Transverse colon (tissue), 4 donors: ENCODE data around the gene PSMD12. TPM values are rescaled to one million over a fixed set of nuclear protein-coding genes. Genes with fewer than 3 reads are reported as not detected.
"Not testable (repeated sequence)": the region's sequence is repeated elsewhere in the genome, so short reads cannot be mapped to it uniquely, and the experiment has no call there.

Source experiments
- DNase-seq: peaks from one replicate; pipeline ENCODE4 v3.0.0-alpha.2; 2019
- H3K27ac ChIP-seq, 4 donors: fragments of 200-600 bp; sonication (generic); 2 replicates each; pipeline ENCODE4 v1.5.1; 2016 to 2018; ENCODE audit warnings: inconsistent platforms in 4 of 4
- H3K27me3 ChIP-seq: fragments of 200-600 bp; sonication (generic); 2 replicates; pipeline ENCODE4 v1.5.1; 2017; ENCODE audit warnings: inconsistent platforms
- H3K36me3 ChIP-seq, 4 donors: fragments of 200-600 bp; sonication (generic); 2 replicates each; pipeline ENCODE4 v1.5.1; 2017 to 2019; ENCODE audit warnings: inconsistent platforms in 4 of 4
- H3K4me1 ChIP-seq, 4 donors: fragments of 200-600 bp; sonication (generic); 2 replicates each; pipeline ENCODE4 v1.5.1; 2017 to 2020; ENCODE audit warnings: inconsistent platforms in 4 of 4
- H3K4me3 ChIP-seq, 4 donors: fragments of 200-600 bp; sonication (generic); 1 replicate in 1 of 4; 2 replicates in 3 of 4; pipeline versions ENCODE4 v1.5.1 to v1.6.1; 2017 to 2019; ENCODE audit warnings: inconsistent platforms in 4 of 4
- H3K9me3 ChIP-seq, 2 donors: fragments of 200-600 bp; sonication (generic); 2 replicates each; pipeline ENCODE4 v1.5.1; 2017 to 2019; ENCODE audit warnings: inconsistent platforms in 2 of 2
- EP300 ChIP-seq: sonication (generic); formaldehyde crosslinking; IDR thresholded peaks from one replicate; pipeline ENCODE4 v1.6.1; 2017; ENCODE audit warnings: antibody characterized with exemption, low read depth
- POLR2A ChIP-seq: fragments of 450-650 bp; IDR thresholded peaks from one replicate; pipeline ENCODE4 v1.6.1; 2016; ENCODE audit warnings: antibody characterized with exemption, mild to moderate bottlenecking, moderate library complexity
- POLR2AphosphoS5 ChIP-seq, 3 donors: sonication (generic); formaldehyde crosslinking; IDR thresholded peaks; one replicate each; pipeline ENCODE4 v1.6.1; 2016; ENCODE audit warnings: antibody characterized with exemption in 3 of 3
- WGBS, 2 donors: methylation state at CpG; one replicate each; pipeline ENCODE4 v1.1.5; 2018; ENCODE audit warnings: low coverage in 1 of 2; 5-methylcytosine and 5-hydroxymethylcytosine counted together
- in situ Hi-C, 4 donors: fragments of 200-750 bp; cut with MboI; loops; one replicate each; pipeline versions ENCODE4 v1.15.0 to v1.15.1; 2017; ENCODE audit warnings: low sequenced_read_pairs in 3 of 4, low pct_ligation_motif_present in 1 of 4, low pct_unique_long_range_greater_than_20kb in 1 of 4
- intact Hi-C: fragments of 100-400 bp; cut with DNase I; formaldehyde crosslinking; loops from one replicate; pipeline ENCODE4 v1.15.1; 2023; ENCODE audit warnings: low total_unique reads
- total RNA-seq, 4 donors: library from RNA; depleted of rRNA; stranded (reverse); fragments of >200 nt; gene quantifications; one replicate each; pipeline ENCODE4 v1.1.0, GENCODE V29; 2016
- TF ChIP-seq, protein P1 (sequence below), 5 experiments: fragments of 200-600 bp in 3 of 5; fragments of 450-650 bp in 2 of 5; sonication (generic) in 3 of 5; IDR thresholded peaks; 1 replicate in 2 of 5; 2 replicates in 3 of 5; pipeline ENCODE4 v1.5.1; 2016 to 2017; ENCODE audit warnings: antibody characterized with exemption in 5 of 5, inconsistent platforms in 3 of 5, mild to moderate bottlenecking in 2 of 5, moderate library complexity in 1 of 5

Gene PSMD12
- total RNA-seq, 4 donors from 2014 or later = 7.2 to 25.2 (median 12.5) TPM

GRCh38 chr17:67413388-67413787 lies 47.0 kb upstream of the PSMD12 start:
- intact Hi-C loops = no loop called here
- no peaks in the 10 kb centered on the region for H3K27me3 ChIP-seq
- no peaks in the 10 kb centered on the region for H3K36me3 ChIP-seq
- no peak for DNase-seq
- no peak overlapping the region for H3K27ac ChIP-seq
- H3K4me3 ChIP-seq = no peak overlapping the region
- WGBS, 2 donors = 94% methylated on average over 5 of the region's 5 CpGs; no CpG with 5 or more reads in 1 of the 2 donors
- no peak for TF ChIP-seq POLR2AphosphoS5 (IDR thresholded peaks at IDR 0.05)
- no peak for TF ChIP-seq EP300
- TF ChIP-seq, protein P1, sequence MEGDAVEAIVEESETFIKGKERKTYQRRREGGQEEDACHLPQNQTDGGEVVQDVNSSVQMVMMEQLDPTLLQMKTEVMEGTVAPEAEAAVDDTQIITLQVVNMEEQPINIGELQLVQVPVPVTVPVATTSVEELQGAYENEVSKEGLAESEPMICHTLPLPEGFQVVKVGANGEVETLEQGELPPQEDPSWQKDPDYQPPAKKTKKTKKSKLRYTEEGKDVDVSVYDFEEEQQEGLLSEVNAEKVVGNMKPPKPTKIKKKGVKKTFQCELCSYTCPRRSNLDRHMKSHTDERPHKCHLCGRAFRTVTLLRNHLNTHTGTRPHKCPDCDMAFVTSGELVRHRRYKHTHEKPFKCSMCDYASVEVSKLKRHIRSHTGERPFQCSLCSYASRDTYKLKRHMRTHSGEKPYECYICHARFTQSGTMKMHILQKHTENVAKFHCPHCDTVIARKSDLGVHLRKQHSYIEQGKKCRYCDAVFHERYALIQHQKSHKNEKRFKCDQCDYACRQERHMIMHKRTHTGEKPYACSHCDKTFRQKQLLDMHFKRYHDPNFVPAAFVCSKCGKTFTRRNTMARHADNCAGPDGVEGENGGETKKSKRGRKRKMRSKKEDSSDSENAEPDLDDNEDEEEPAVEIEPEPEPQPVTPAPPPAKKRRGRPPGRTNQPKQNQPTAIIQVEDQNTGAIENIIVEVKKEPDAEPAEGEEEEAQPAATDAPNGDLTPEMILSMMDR (IDR thresholded peaks at IDR 0.05) = no peak
- TF ChIP-seq POLR2A = no peak
- peaks cover 0 to 15% (median 0%) of the 10 kb centered on the region in 4 donors for H3K4me1 ChIP-seq
- in situ Hi-C loops = no loop called here
- H3K9me3 ChIP-seq = no peaks in the 10 kb centered on the region

DNA sequence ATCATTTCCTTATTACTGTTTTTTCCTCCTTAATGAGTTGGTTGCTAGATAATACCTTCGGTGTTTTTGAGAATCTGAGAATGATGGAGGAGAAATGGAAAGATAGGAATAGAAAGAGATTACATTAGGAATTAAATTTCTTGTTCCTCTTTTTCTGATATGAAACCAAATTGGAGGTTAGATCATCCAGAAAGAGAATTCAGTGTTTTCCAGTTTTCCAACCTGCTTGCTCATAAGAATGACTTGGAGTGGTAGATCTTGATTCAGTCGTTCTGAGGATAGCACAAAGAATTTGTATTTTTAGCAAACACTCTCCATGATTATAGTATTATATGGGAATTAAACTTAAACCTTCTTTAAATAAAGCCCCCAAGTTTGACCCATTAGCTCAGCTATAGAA lies 46.6 kb upstream of the PSMD12 start:
- intact Hi-C loops = no loop called here
- H3K9me3 ChIP-seq = no peaks in the 10 kb centered on the region
- H3K4me1 ChIP-seq = peaks cover 0 to 15% (median 0%) of the 10 kb centered on the region in 4 donors
- H3K36me3 ChIP-seq = no peaks in the 10 kb centered on the region
- no peak for DNase-seq
- H3K27ac ChIP-seq = no peak overlapping the region
- 52 to 62% methylated on average over 2 of the region's 2 CpGs for WGBS, 2 donors
- TF ChIP-seq POLR2AphosphoS5 (IDR thresholded peaks at IDR 0.05) = no peak
- TF ChIP-seq POLR2A = no peak
- TF ChIP-seq, protein P1 (IDR thresholded peaks at IDR 0.05) = no peak
- no peak for TF ChIP-seq EP300
- no peak overlapping the region for H3K4me3 ChIP-seq
- H3K27me3 ChIP-seq = no peaks in the 10 kb centered on the region
- in situ Hi-C loops = no loop called here

DNA sequence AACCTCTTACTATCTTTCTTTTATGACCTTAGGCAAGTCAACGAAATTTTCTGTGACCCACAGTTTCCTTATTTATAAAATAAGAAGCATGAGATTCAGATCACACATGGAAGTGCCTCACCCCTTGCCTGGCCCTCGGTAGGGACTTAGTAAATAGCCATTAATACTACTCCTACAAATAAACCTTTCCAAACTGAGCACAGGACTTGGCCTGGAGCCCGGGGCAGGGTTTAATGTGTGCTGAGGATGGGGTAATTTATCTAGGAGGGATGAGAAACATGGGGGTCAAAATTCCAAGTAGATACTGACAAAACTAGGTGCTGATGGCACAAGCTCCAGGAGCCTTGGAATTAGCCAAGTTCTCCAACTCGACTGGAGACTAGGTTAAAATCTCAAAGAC lies 45.7 kb upstream of the PSMD12 start:
- TF ChIP-seq POLR2AphosphoS5 (IDR thresholded peaks at IDR 0.05) (no peak), EP300 (no peak), POLR2A (no peak)
- TF ChIP-seq, protein P1 (IDR thresholded peaks at IDR 0.05) = no peak
- no peak overlapping the region for H3K4me3 ChIP-seq
- no peak overlapping the region for H3K27ac ChIP-seq
- H3K9me3 ChIP-seq = no peaks in the 10 kb centered on the region
- no peak for DNase-seq
- H3K4me1 ChIP-seq = peaks cover 0 to 15% (median 0%) of the 10 kb centered on the region in 4 donors
- no peaks in the 10 kb centered on the region for H3K36me3 ChIP-seq
- intact Hi-C loops = no loop called here
- in situ Hi-C loops = no loop called here
- H3K27me3 ChIP-seq = no peaks in the 10 kb centered on the region
- WGBS, 2 donors = 47 to 48% methylated on average over 4 of the region's 4 CpGs

DNA sequence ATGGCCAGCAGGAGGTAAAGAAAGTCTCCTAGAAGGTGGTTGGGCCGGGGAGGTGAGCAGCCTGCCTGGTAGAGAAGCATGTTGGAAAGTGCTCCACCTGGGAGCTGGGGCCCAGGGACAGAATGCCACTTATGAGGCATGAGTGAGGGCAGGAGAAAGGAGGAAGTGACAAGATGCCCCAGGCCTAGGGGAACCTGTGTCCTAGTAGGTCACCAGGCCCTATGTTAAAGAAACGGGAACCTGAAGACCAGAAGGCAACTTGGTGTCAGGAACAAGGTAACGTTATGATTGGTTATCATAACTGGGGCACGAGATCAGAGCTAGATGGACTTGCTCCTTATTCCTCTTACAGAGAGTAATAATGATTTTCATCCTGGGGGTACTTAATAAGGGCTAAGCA lies 45.0 kb upstream of the PSMD12 start:
- DNase-seq = no peak
- no peak overlapping the region for H3K27ac ChIP-seq
- in situ Hi-C loops = no loop called here
- peaks cover 0 to 15% (median 0%) of the 10 kb centered on the region in 4 donors for H3K4me1 ChIP-seq
- no peak overlapping the region for H3K4me3 ChIP-seq
- WGBS, 2 donors = 81 to 91% methylated on average over 4 of the region's 4 CpGs
- no peak for TF ChIP-seq EP300
- TF ChIP-seq POLR2A = no peak
- TF ChIP-seq, protein P1 (IDR thresholded peaks at IDR 0.05) = no peak
- TF ChIP-seq POLR2AphosphoS5 (IDR thresholded peaks at IDR 0.05) = no peak
- intact Hi-C loops = no loop called here
- H3K36me3 ChIP-seq = no peaks in the 10 kb centered on the region
- H3K9me3 ChIP-seq = no peaks in the 10 kb centered on the region
- H3K27me3 ChIP-seq = no peaks in the 10 kb centered on the region

- WGBS, 2 donors = 75% methylated on average over 3 of the region's 3 CpGs; no CpG with 5 or more reads in 1 of the 2 donors
- H3K4me3 ChIP-seq, intact Hi-C loops, in situ Hi-C loops, DNase-seq, H3K27me3 ChIP-seq, H3K27ac ChIP-seq, H3K36me3 ChIP-seq, H3K9me3 ChIP-seq: not testable (repeated sequence)
- H3K4me1 ChIP-seq = peaks cover 0 to 15% (median 0%) of the 10 kb centered on the region in 4 donors
Measured at GRCh38 chr17:67408455-67408830, 42.1 kb upstream of the PSMD12 start.
